Right atrium auricular region (tissue), 2 donors: ENCODE data around the gene EPHB2. TPM values are rescaled to one million over a fixed set of nuclear protein-coding genes. Genes with fewer than 3 reads are reported as not detected.

Experiments
- DNase-seq: peaks from one replicate; pipeline ENCODE4 v3.0.0-alpha.2; 2019; ENCODE audit warnings: low spot score
- H3K27ac ChIP-seq, 2 donors: fragments of 200-600 bp; sonication (generic); 1 replicate in 1 of 2; 2 replicates in 1 of 2; pipeline ENCODE4 v1.5.1; 2016 to 2019
- H3K27me3 ChIP-seq, 2 donors: fragments of 200-600 bp; sonication (generic); one replicate each; pipeline versions ENCODE4 v1.5.1 to v1.6.0; 2017 to 2019
- H3K36me3 ChIP-seq: fragments of 200-600 bp; sonication (generic); one replicate; pipeline ENCODE4 v1.5.1; 2016
- H3K4me1 ChIP-seq, 2 donors: fragments of 200-600 bp; sonication (generic); one replicate each; pipeline versions ENCODE4 v1.5.1 to v1.6.0; 2017 to 2019
- H3K4me3 ChIP-seq, 2 donors: fragments of 200-600 bp; sonication (generic); 1 replicate in 1 of 2; 2 replicates in 1 of 2; pipeline ENCODE4 v1.5.1; 2017 to 2019; ENCODE audit warnings: mild to moderate bottlenecking in 1 of 2, moderate library complexity in 1 of 2
- H3K9me3 ChIP-seq, 2 donors: fragments of 200-600 bp; sonication (generic); one replicate each; pipeline ENCODE4 v1.5.1; 2019
- CTCF ChIP-seq, 2 donors: fragments of 200-600 bp; sonication (generic); IDR thresholded peaks; one replicate each; pipeline ENCODE4 v1.5.1; 2019; ENCODE audit warnings: antibody characterized with exemption in 2 of 2
- microRNA-seq, 2 donors: library from miRNA; unstranded; fragments of <30 nt; microRNA quantifications; one replicate each; pipeline ENCODE4, GENCODE V29; 2016 to 2017; ENCODE audit warnings: borderline number of aligned reads in 2 of 2, borderline replicate concordance in 1 of 2
- total RNA-seq, 2 donors: library from RNA; depleted of rRNA; stranded (reverse); fragments of >200 nt; gene quantifications; one replicate each; pipeline ENCODE4 v1.1.0, GENCODE V29; 2016

Gene EPHB2
- total RNA-seq, 2 donors from 2014 or later: 1.8 to 2.6 TPM

GRCh38 chr1:22969304-22969709, 258.7 kb downstream of the EPHB2 start:
- H3K36me3 ChIP-seq: no peaks in the 10 kb centered on the region
- no peak for DNase-seq
- no peak overlapping the region for H3K4me3 ChIP-seq
- no peaks in the 10 kb centered on the region for H3K4me1 ChIP-seq
- TF ChIP-seq CTCF (IDR thresholded peaks at IDR 0.05): no peak
- H3K27me3 ChIP-seq: no peaks in the 10 kb centered on the region
- no peak overlapping the region for H3K27ac ChIP-seq
- H3K9me3 ChIP-seq: peaks cover 5 to 13% of the 10 kb centered on the region in 2 donors

DNA sequence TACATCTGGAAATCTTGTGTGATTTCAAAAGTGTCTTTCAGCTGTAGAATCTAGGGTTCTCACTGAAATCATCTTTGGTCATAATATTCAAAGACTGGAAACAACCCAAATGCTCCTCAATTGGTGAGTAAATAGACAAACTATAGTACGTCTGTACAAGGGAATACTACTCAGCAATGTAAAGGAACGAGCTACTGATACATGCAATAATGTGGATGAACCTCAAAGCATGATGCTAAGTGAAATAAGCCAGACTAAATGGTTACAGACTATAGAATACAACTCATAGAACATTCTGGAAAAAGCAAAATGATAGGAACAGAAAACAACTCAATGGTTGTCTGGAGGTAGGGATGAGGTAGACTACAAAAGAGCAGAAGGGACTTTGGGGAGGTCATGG, 259.5 kb downstream of the EPHB2 start:
- Histone ChIP-seq H3K9me3 (peaks cover 5 to 13% of the 10 kb centered on the region in 2 donors), H3K4me3 (no peak overlapping the region), H3K36me3 (no peaks in the 10 kb centered on the region), H3K4me1 (no peaks in the 10 kb centered on the region), H3K27me3 (no peaks in the 10 kb centered on the region), H3K27ac (no peak overlapping the region)
- no peak for DNase-seq
- no peak for TF ChIP-seq CTCF (IDR thresholded peaks at IDR 0.05)

Small RNA genes lying within 50 kb of the gene (microRNA-seq; reads per million reads assigned to microRNA genes)
- gene MIR4253: 0 reads per million in 2 donors
- 0 reads per million in 2 donors for gene MIR4684

Other genes starting within 250 kb of the EPHB2 start
- not detected for gene EPHA8, start 147.3 kb upstream of the EPHB2 start, total RNA-seq
- 100 to 1,000 TPM in 1 of 2 donors, 10 to 100 TPM in 1; 37.9 to 107 TPM for gene C1QA, start 74.2 kb upstream of the EPHB2 start, total RNA-seq
- gene C1QC, start 67.2 kb upstream of the EPHB2 start, total RNA-seq: 100 to 1,000 TPM in 1 of 2 donors, 10 to 100 TPM in 1; 31.4 to 126 TPM
- gene C1QB, start 57.6 kb upstream of the EPHB2 start, total RNA-seq: 100 to 1,000 TPM in 1 of 2 donors, 10 to 100 TPM in 1; 82.5 to 262 TPM